ENCODE results near the gene PAX8. TPM values are rescaled to one million over a fixed set of nuclear protein-coding genes. Genes with fewer than 3 reads are reported as not detected.

The PAX8 gene
- total and polyA plus RNA-seq, 2 of the 13 experiments (the other 11 are each of a cell fraction or from before 2014, with no cell fraction given) = 1.5 to 8.8 TPM

GRCh38 chr2:113263546-113263945 lies 15.2 kb downstream of the PAX8 start:
- no TSS peak for BruUV-seq (replicated peaks)
- no peak for DNase-seq (ENCODE audit: low spot score)
- H3K4me3 ChIP-seq (replicated peaks in 1 of 3; ENCODE audit: insufficient read depth in 1 of 3, low read depth in 2 of 3, low read length in 3 of 3) = no peak overlapping the region
- ChIA-PET POLR2A (no interaction called here), CTCF (ENCODE audit: low intra/inter-chr PET ratio, low total read pairs) (no interaction called here)
- H3K27ac ChIP-seq (ENCODE audit: extremely low read length, insufficient read depth, low read length) = no peak overlapping the region
- H4K20me1 ChIP-seq (ENCODE audit: insufficient read depth, low read length) = no peaks in the 10 kb centered on the region
- no peak for FAIRE-seq
- in situ Hi-C loops (cut with HindIII; ENCODE audit: extremely low pct_ligation_motif_present, low pct_unique_long_range_greater_than_20kb) = loop anchor here (25.0 kb wide), 1 partner anchor 99 kb away; no protein-coding TSS in a partner anchor
- H3K9ac ChIP-seq (ENCODE audit: insufficient read depth, low read depth, low read length) = no peak overlapping the region
- no peaks in the 10 kb centered on the region for H3K9me3 ChIP-seq (ENCODE audit: low read length)
- no peak overlapping the region for H2AFZ ChIP-seq (ENCODE audit: low read length)
- no peak for ATAC-seq
- WGBS (ENCODE audit: low lambda C conversion rate) = 0% methylated on average over 1 of the region's 1 CpG
- H3K27me3 ChIP-seq (ENCODE audit: control insufficient read depth in 1 of 2, insufficient read depth in 2 of 2, low read length in 2 of 2) = peaks cover 5 to 18% of the 10 kb centered on the region in 2 experiments; a peak in 4 of 5 replicates
- no peaks in the 10 kb centered on the region for H3K36me3 ChIP-seq (replicated peaks in 1 of 2; ENCODE audit: control insufficient read depth in 1 of 2, insufficient read depth in 2 of 2, low read length in 2 of 2)
- H3K4me1 ChIP-seq (ENCODE audit: insufficient read depth, low read length) = no peaks in the 10 kb centered on the region
- no peak overlapping the region for H3K4me2 ChIP-seq (ENCODE audit: low read depth, low read length)
- intact Hi-C loops (cut with micrococcal nuclease; ENCODE audit: unreplicated experiment) = no loop called here
- no peaks in the 10 kb centered on the region for H3K79me2 ChIP-seq (ENCODE audit: insufficient read depth, low read length)
- no peak for TF ChIP-seq ZNF510 (CRISPR knock-in tag; IDR thresholded peaks at IDR 0.05; ENCODE audit: low read depth)
- no peak for TF ChIP-seq SMAD3 (CRISPR knock-in tag; IDR thresholded peaks at IDR 0.05)
- no peak for TF ChIP-seq ATF7 (IDR thresholded peaks at IDR 0.05)
- TF ChIP-seq ATF7 (CRISPR knock-in tag; IDR thresholded peaks at IDR 0.05) = no peak
- TF ChIP-seq EEA1 (CRISPR knock-in tag; IDR thresholded peaks at IDR 0.05; ENCODE audit: borderline replicate concordance) = no peak
- no peak for TF ChIP-seq DDIT3 (CRISPR knock-in tag; IDR thresholded peaks at IDR 0.05)
- no peak for TF ChIP-seq CBX1 (IDR thresholded peaks at IDR 0.05; ENCODE audit: low read depth)
- no peak for TF ChIP-seq SALL1 (CRISPR knock-in tag; IDR thresholded peaks at IDR 0.05)
- no peak for TF ChIP-seq SATB2 (CRISPR knock-in tag; IDR thresholded peaks at IDR 0.05)
- no peak for TF ChIP-seq PAWR (CRISPR knock-in tag; IDR thresholded peaks at IDR 0.05; ENCODE audit: borderline replicate concordance)
- no peak for TF ChIP-seq ERF (CRISPR knock-in tag; IDR thresholded peaks at IDR 0.05)
- no peak for TF ChIP-seq POLR2AphosphoS5 (IDR thresholded peaks at IDR 0.05; ENCODE audit: low read depth, low read length)
- no peak for TF ChIP-seq MATR3 (CRISPR knock-in tag; IDR thresholded peaks at IDR 0.05)
- TF ChIP-seq NCOA2 (CRISPR knock-in tag; IDR thresholded peaks at IDR 0.05) = no peak
- no peak for TF ChIP-seq ZNF34 (CRISPR knock-in tag; IDR thresholded peaks at IDR 0.05; ENCODE audit: borderline replicate concordance)
- no peak for TF ChIP-seq ISX (CRISPR knock-in tag; conservative IDR thresholded peaks at IDR 0.05)
- no peak for TF ChIP-seq ETV6 (CRISPR knock-in tag; conservative IDR thresholded peaks at IDR 0.05)
- TF ChIP-seq PTBP1 (IDR thresholded peaks at IDR 0.05; ENCODE audit: low read depth, low read length, poor library complexity, severe bottlenecking) = no peak
- TF ChIP-seq ZSCAN30 (CRISPR knock-in tag; IDR thresholded peaks at IDR 0.05) = no peak
- TF ChIP-seq ZNF614 (CRISPR knock-in tag; IDR thresholded peaks at IDR 0.05; ENCODE audit: borderline replicate concordance) = no peak
